ENCODE measurements around the gene DRG2. TPM values are rescaled to one million over a fixed set of nuclear protein-coding genes. Genes with fewer than 3 reads are reported as not detected.

The DRG2 gene
- total RNA-seq, 6 experiments from 2014 or later, result 10.4 to 28.8 (median 17.3) TPM

- Histone ChIP-seq H3K4me3 (no peak overlapping the region), H3K4me1 (no peaks in the 10 kb centered on the region), H3K9me3 (no peaks in the 10 kb centered on the region), H3K27ac (no peak overlapping the region), H3K36me3 (peaks cover 0 to 9% (median 2%) of the 10 kb centered on the region in 4 donors), H3K27me3 (no peaks in the 10 kb centered on the region)
- DNase-seq (no peak), ATAC-seq (no peak)
- intact Hi-C loops (cut with DNase I), result no loop called here
- no CpG with 5 or more reads among the region's 2 CpGs for WGBS (ENCODE audit: insufficient coverage, low coverage, low lambda C conversion rate, missing lambda C conversion rate)
- TF ChIP-seq POLR2A (IDR thresholded peaks at IDR 0.05), result no peak
- no peak for TF ChIP-seq CTCF (IDR thresholded peaks at IDR 0.05)
Observed at GRCh38 chr17:18069101-18069500, 18.6 kb upstream of the DRG2 start.

GRCh38 chr17:18070861-18071340 is 16.8 kb upstream of the DRG2 start:
- intact Hi-C loops (cut with DNase I), result no loop called here
- no peak for ATAC-seq
- DNase-seq, result no peak
- H3K27ac ChIP-seq, result no peak overlapping the region
- peaks cover 0 to 2% (median 0%) of the 10 kb centered on the region in 4 donors for H3K4me1 ChIP-seq
- H3K36me3 ChIP-seq, result peaks cover 0 to 3% (median 0%) of the 10 kb centered on the region in 4 donors
- WGBS (ENCODE audit: insufficient coverage, low coverage, low lambda C conversion rate, missing lambda C conversion rate), result 21% methylated on average over 8 of the region's 8 CpGs
- TF ChIP-seq POLR2A (IDR thresholded peaks at IDR 0.05) (no peak), CTCF (IDR thresholded peaks at IDR 0.05) (no peak)
- no peak overlapping the region for H3K4me3 ChIP-seq
- H3K9me3 ChIP-seq, result no peaks in the 10 kb centered on the region
- no peaks in the 10 kb centered on the region for H3K27me3 ChIP-seq

- Histone ChIP-seq H3K36me3 (no peaks in the 10 kb centered on the region), H3K9me3 (no peaks in the 10 kb centered on the region), H3K4me3 (no peak overlapping the region), H3K27ac (no peak overlapping the region), H3K4me1 (peaks cover 0 to 2% (median 0%) of the 10 kb centered on the region in 4 donors), H3K27me3 (no peaks in the 10 kb centered on the region)
- intact Hi-C loops (cut with DNase I), result no loop called here
- ATAC-seq (no peak), DNase-seq (no peak)
- TF ChIP-seq POLR2A (IDR thresholded peaks at IDR 0.05), result no peak
- TF ChIP-seq CTCF (IDR thresholded peaks at IDR 0.05), result no peak
Observed at GRCh38 chr17:18071751-18072150, 16.0 kb upstream of the DRG2 start.

GRCh38 chr17:18074566-18075272 is 13.0 kb upstream of the DRG2 start:
- Histone ChIP-seq H3K4me3 (no peak overlapping the region), H3K27me3 (no peaks in the 10 kb centered on the region), H3K4me1 (peaks cover 0 to 2% (median 0%) of the 10 kb centered on the region in 4 donors), H3K27ac (no peak overlapping the region), H3K9me3 (no peaks in the 10 kb centered on the region), H3K36me3 (no peaks in the 10 kb centered on the region)
- intact Hi-C loops (cut with DNase I), result no loop called here
- TF ChIP-seq CTCF (IDR thresholded peaks at IDR 0.05) (no peak), POLR2A (IDR thresholded peaks at IDR 0.05) (no peak)
- ATAC-seq (no peak), DNase-seq (no peak)
- 87% methylated on average over 6 of the region's 6 CpGs for WGBS (ENCODE audit: insufficient coverage, low coverage, low lambda C conversion rate, missing lambda C conversion rate)
